WERI-Rb-1 (cell line): Measurements from ENCODE around the gene NCAM2.

Experiments
- DNase-seq: peaks from one replicate; pipeline ENCODE4 v3.0.0-alpha.2; 2020
- H3K27ac ChIP-seq: fragments of 250-450 bp; sonication (Bioruptor Pico); 2 replicates; pipeline ENCODE4 v1.5.1; 2020; ENCODE audit warnings: mild to moderate bottlenecking, moderate library complexity
- H3K27me3 ChIP-seq: fragments of 250-450 bp; sonication (Bioruptor Pico); 2 replicates; pipeline ENCODE4 v1.5.1; 2021; ENCODE audit warnings: mild to moderate bottlenecking, low read depth, moderate library complexity; ENCODE audit not compliant: insufficient read depth, severe bottlenecking
- H3K36me3 ChIP-seq: fragments of 250-450 bp; sonication (Bioruptor Pico); 2 replicates; pipeline ENCODE4 v1.5.1; 2020; ENCODE audit warnings: mild to moderate bottlenecking, moderate library complexity
- H3K4me3 ChIP-seq: 2 replicates; pipeline ENCODE4 v1.5.1; 2011; ENCODE audit warnings: low read depth, mild to moderate bottlenecking, control low read depth, low read length
- H3K9me3 ChIP-seq: fragments of 250-450 bp; sonication (Bioruptor Pico); 2 replicates; pipeline ENCODE4 v1.5.1; 2021; ENCODE audit warnings: mild to moderate bottlenecking, moderate library complexity; ENCODE audit not compliant: severe bottlenecking
- TF ChIP-seq, protein P1 (sequence below): IDR thresholded peaks from 2 replicates; pipeline ENCODE4 v1.5.1; 2011; ENCODE audit warnings: low read depth, mild to moderate bottlenecking, control low read depth, inconsistent platforms, low read length

The NCAM2 gene

DNA sequence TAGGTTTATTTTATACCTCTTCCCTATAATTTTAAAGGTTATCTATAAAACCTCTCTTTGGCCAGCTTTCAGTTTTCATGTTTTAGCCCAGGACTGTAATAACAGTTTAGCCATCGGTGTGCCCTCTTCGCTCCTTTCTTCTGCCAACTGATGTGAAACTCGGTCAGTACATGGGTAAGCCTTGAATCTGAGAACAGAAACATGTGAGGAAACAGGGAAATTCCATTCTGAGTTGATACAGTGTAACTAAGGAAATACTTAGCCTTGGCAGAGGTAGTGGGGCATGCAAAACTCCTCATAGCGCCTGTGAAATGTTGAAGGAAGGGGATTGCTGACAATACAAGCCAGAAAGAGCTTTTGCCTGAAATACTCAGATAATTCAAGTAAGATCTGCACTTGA lies 465.2 kb downstream of the NCAM2 start:
- TF ChIP-seq, protein P1, sequence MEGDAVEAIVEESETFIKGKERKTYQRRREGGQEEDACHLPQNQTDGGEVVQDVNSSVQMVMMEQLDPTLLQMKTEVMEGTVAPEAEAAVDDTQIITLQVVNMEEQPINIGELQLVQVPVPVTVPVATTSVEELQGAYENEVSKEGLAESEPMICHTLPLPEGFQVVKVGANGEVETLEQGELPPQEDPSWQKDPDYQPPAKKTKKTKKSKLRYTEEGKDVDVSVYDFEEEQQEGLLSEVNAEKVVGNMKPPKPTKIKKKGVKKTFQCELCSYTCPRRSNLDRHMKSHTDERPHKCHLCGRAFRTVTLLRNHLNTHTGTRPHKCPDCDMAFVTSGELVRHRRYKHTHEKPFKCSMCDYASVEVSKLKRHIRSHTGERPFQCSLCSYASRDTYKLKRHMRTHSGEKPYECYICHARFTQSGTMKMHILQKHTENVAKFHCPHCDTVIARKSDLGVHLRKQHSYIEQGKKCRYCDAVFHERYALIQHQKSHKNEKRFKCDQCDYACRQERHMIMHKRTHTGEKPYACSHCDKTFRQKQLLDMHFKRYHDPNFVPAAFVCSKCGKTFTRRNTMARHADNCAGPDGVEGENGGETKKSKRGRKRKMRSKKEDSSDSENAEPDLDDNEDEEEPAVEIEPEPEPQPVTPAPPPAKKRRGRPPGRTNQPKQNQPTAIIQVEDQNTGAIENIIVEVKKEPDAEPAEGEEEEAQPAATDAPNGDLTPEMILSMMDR = no peak
- no peaks in the 10 kb centered on the region for H3K27me3 ChIP-seq
- no peak for DNase-seq
- H3K36me3 ChIP-seq = no peaks in the 10 kb centered on the region
- no peak overlapping the region for H3K4me3 ChIP-seq
- H3K9me3 ChIP-seq = no peaks in the 10 kb centered on the region
- H3K27ac ChIP-seq = no peak overlapping the region

DNA sequence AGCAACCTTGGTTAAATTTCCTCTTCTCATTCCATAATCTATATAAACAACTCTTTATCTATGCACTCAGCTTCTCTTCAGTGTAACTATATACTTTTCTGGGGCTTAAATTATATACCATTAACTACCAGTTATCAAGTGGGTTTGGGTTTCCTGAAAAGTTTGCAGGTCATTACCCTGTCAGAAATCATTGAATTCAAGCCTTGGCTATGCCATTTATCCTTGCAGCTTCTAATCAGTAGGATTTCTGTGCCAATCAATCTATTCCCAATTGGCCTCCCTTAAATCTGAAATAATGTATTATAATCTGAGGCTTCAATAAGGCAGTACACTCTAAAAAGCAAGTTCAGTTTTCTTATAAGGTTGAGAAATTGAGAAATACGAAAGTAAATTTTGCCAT lies 466.5 kb downstream of the NCAM2 start:
- no peaks in the 10 kb centered on the region for H3K27me3 ChIP-seq
- no peak overlapping the region for H3K27ac ChIP-seq
- no peak for DNase-seq
- H3K36me3 ChIP-seq = no peaks in the 10 kb centered on the region
- H3K4me3 ChIP-seq = no peak overlapping the region
- H3K9me3 ChIP-seq = no peaks in the 10 kb centered on the region
- TF ChIP-seq, protein P1 = no peak

DNA sequence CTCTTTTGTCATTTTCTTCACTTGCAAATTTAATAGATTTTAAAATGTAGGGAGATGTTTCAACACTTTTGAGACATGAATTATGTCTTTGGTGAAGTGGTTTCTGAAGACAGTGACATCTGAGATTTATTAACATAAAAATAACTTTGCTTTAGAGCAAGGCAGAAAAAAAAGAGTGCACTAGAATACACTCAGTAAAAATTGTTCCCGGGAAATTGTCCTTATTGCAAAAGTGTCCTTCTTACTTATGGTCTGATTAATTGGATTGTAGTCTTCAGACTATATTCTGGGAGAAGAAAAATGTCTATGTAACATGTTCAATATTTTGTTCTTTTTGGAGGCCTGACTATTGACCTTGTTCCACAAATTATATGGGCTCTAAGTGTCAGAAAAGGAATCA lies 468.5 kb downstream of the NCAM2 start:
- Histone ChIP-seq H3K27ac (no peak overlapping the region), H3K9me3 (no peaks in the 10 kb centered on the region), H3K36me3 (no peaks in the 10 kb centered on the region), H3K27me3 (no peaks in the 10 kb centered on the region), H3K4me3 (no peak overlapping the region)
- TF ChIP-seq, protein P1 = no peak
- DNase-seq = no peak

DNA sequence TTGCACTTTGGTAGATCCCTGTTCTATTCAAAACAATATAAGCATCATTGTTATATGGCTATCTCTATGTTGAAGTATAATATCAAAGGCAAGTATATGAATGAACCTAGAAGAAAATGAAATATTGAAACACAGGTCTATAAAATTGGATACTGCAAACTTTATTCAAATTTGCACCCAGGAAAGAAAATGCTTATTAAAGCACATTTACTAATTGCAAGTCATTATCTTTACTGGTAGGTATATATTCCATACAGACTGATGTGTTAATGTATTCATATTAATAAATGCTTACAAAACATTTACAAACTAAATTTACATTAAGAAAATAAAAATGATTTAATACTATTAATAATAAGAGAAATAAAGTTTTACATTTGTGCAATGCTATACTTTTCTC lies 469.8 kb downstream of the NCAM2 start:
- DNase-seq = no peak
- Histone ChIP-seq H3K36me3 (no peaks in the 10 kb centered on the region), H3K9me3 (no peaks in the 10 kb centered on the region), H3K27ac (no peak overlapping the region), H3K4me3 (no peak overlapping the region), H3K27me3 (no peaks in the 10 kb centered on the region)
- TF ChIP-seq, protein P1 = no peak

DNA sequence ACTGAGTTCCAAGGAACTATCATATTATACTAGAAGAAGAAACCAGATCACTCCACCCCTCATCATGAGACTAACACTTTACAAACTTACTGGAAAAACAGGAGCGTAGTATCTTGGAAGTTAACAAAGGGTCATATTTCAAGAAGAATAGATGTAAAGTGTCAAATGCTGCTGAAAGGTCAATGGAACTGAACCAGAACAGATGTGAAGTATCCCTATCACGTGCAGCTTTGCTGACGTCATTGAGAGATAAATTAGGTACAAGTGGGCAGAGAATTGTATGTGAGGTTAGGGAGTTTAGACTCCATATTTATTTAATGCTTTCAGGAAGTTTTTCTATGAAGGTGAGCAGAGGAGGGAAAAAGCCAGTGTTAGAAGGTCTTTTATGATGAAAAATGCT lies 483.0 kb downstream of the NCAM2 start:
- no peak overlapping the region for H3K4me3 ChIP-seq
- H3K27me3 ChIP-seq = no peaks in the 10 kb centered on the region
- no peaks in the 10 kb centered on the region for H3K9me3 ChIP-seq
- no peak for DNase-seq
- H3K27ac ChIP-seq = no peak overlapping the region
- TF ChIP-seq, protein P1 = no peak
- H3K36me3 ChIP-seq = no peaks in the 10 kb centered on the region

DNA sequence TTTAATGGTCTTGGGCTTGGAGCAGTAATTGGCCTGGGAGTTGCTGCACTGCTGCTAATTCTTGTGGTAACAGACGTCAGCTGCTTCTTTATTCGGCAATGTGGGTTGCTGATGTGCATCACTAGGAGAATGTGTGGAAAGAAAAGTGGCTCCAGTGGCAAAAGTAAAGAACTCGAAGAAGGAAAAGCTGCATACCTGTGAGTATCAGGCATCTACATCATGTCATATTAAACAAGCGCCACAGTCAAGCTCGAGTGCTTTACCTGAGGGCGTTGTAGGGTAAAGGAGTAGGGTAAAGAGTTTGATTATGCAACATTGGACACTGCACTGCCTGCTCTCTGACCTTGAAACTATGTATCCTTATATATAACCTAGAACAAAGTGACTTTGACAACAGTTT lies 510.6 kb downstream of the NCAM2 start:
- Histone ChIP-seq H3K4me3 (no peak overlapping the region), H3K9me3 (no peaks in the 10 kb centered on the region), H3K27me3 (no peaks in the 10 kb centered on the region), H3K27ac (no peak overlapping the region), H3K36me3 (no peaks in the 10 kb centered on the region)
- TF ChIP-seq, protein P1 = no peak
- no peak for DNase-seq
